ENCODE data around the gene INAFM2.

GRCh38 chr15:40323239-40323952, at the start of gene INAFM2:
- TF ChIP-seq STAT1 (IDR thresholded peaks at IDR 0.05; ENCODE audit: unreplicated experiment) = no peak
- peak in 1 of 2 experiments; percentile 24; a peak in 3 of 4 replicates for TF ChIP-seq CTCF (conservative IDR thresholded peaks at IDR 0.05; ENCODE audit: low read depth in 2 of 2)
- no peak; the same call in 1 of the 2 replicates for TF ChIP-seq POLR2AphosphoS5 (IDR thresholded peaks at IDR 0.05; ENCODE audit: low read depth)
- peak; percentile 52; the same call in 1 of the 2 replicates for TF ChIP-seq CREB1 (CRISPR knock-in tag; IDR thresholded peaks at IDR 0.05; ENCODE audit: low read depth)
- no peak for TF ChIP-seq REST (IDR thresholded peaks at IDR 0.05; ENCODE audit: unreplicated experiment)
- no peak for TF ChIP-seq JUNB (IDR thresholded peaks at IDR 0.05; ENCODE audit: unreplicated experiment)
- TF ChIP-seq EZH2 (IDR thresholded peaks at IDR 0.05; ENCODE audit: low read depth, unreplicated experiment) = no peak
- no peak for TF ChIP-seq EZH2phosphoT487 (IDR thresholded peaks at IDR 0.05; ENCODE audit: unreplicated experiment)
- TF ChIP-seq, protein P1, sequence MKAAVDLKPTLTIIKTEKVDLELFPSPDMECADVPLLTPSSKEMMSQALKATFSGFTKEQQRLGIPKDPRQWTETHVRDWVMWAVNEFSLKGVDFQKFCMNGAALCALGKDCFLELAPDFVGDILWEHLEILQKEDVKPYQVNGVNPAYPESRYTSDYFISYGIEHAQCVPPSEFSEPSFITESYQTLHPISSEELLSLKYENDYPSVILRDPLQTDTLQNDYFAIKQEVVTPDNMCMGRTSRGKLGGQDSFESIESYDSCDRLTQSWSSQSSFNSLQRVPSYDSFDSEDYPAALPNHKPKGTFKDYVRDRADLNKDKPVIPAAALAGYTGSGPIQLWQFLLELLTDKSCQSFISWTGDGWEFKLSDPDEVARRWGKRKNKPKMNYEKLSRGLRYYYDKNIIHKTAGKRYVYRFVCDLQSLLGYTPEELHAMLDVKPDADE (IDR thresholded peaks at IDR 0.05) = peak; percentile 62; the same call in 1 of the 2 replicates
- no peak for TF ChIP-seq ZNF331 (CRISPR knock-in tag; IDR thresholded peaks at IDR 0.05; ENCODE audit: low read depth)
- no peak for TF ChIP-seq ZNF462 (CRISPR knock-in tag; IDR thresholded peaks at IDR 0.05)
- TF ChIP-seq ZNF114 (CRISPR knock-in tag; IDR thresholded peaks at IDR 0.05) = no peak

All from GM23338 (cell line).